Aorta (tissue), 5 donors: Measurements from ENCODE around the gene RNASEH2B. TPM values are rescaled to one million over a fixed set of nuclear protein-coding genes. Genes with fewer than 3 reads are reported as not detected.

Experiments
- ATAC-seq: fragments of 200-7000 bp; cut with Tn5 transposase; one replicate; pipeline ENCODE4 v1.9.1; 2022; ENCODE audit warnings: moderate library complexity; ENCODE audit not compliant: low FRiP score
- DNase-seq, 2 donors: peaks; one replicate each; pipeline ENCODE4 v3.0.0-alpha.2; 2020
- H3K27ac ChIP-seq, 2 donors: one replicate each; pipeline ENCODE4 v1.5.1; 2013; ENCODE audit warnings: low read length in 2 of 2, mild to moderate bottlenecking in 2 of 2, moderate library complexity in 2 of 2, control low read depth in 1 of 2, inconsistent platforms in 1 of 2, low read depth in 1 of 2
- H3K27me3 ChIP-seq, 2 donors: one replicate each; pipeline ENCODE4 v1.6.1; 2013; ENCODE audit warnings: control low read depth in 1 of 2, low read length in 1 of 2, mild to moderate bottlenecking in 1 of 2, moderate library complexity in 1 of 2; ENCODE audit not compliant: insufficient read depth in 2 of 2, control insufficient read depth in 1 of 2
- H3K36me3 ChIP-seq, 2 donors: one replicate each; pipeline ENCODE4 v1.6.1; 2013; ENCODE audit warnings: control low read depth in 1 of 2, low read length in 1 of 2, mild to moderate bottlenecking in 1 of 2; ENCODE audit not compliant: insufficient read depth in 2 of 2, control insufficient read depth in 1 of 2
- H3K4me1 ChIP-seq, 2 donors: one replicate each; pipeline ENCODE4 v1.6.1; 2013; ENCODE audit warnings: low read length in 2 of 2, control low read depth in 1 of 2, mild to moderate bottlenecking in 1 of 2, moderate library complexity in 1 of 2; ENCODE audit not compliant: insufficient read depth in 2 of 2, control insufficient read depth in 1 of 2
- H3K4me3 ChIP-seq, 2 donors: one replicate each; pipeline ENCODE4 v1.5.1; 2013; ENCODE audit warnings: low read length in 2 of 2, control low read depth in 1 of 2, mild to moderate bottlenecking in 1 of 2
- H3K9me3 ChIP-seq: one replicate; pipeline ENCODE4 v1.6.1; 2013; ENCODE audit warnings: mild to moderate bottlenecking, low read length; ENCODE audit not compliant: control insufficient read depth
- WGBS, 2 donors: extraction: QIAGEN DNeasy Blood & Tissue Kit; methylation state at CpG; one replicate each; pipeline ENCODE4 v1.1.7; 2013; 5-methylcytosine and 5-hydroxymethylcytosine counted together
- intact Hi-C, 2 donors: fragments of 100-400 bp; cut with DNase I; formaldehyde crosslinking; loops; one replicate each; pipeline versions ENCODE4 v1.14.2 to v1.15.0; 2022
- polyA plus RNA-seq, 2 donors: library from polyadenylated mRNA; stranded (reverse); fragments of 200-250 nt; gene quantifications; one replicate each; pipeline ENCODE4 v1.2.3, GENCODE V29; 2013
- total RNA-seq, 2 donors: library from RNA; stranded (reverse); fragmentation: NEBNext Ultra II Directional; extraction: Animal tissue kit (Norgen Biotek cat#: 25700); gene quantifications; one replicate each; pipeline ENCODE4 v1.2.1, GENCODE V29; 2021
- donor health status: healthy with polysubstance abuse.
- donor health status: Bipolar disorder and iron deficiency.
- donor health status: DM: no; HTN: no; CAD: no.
- donor health status: DM: no; HTN: no; CAD: no.
- donor health status: DM: yes; HTN: yes; CAD: no.

RNASEH2B gene
- total and polyA plus RNA-seq, 4 donors, result 27.7 to 72.0 (median 41.6) TPM

DNA sequence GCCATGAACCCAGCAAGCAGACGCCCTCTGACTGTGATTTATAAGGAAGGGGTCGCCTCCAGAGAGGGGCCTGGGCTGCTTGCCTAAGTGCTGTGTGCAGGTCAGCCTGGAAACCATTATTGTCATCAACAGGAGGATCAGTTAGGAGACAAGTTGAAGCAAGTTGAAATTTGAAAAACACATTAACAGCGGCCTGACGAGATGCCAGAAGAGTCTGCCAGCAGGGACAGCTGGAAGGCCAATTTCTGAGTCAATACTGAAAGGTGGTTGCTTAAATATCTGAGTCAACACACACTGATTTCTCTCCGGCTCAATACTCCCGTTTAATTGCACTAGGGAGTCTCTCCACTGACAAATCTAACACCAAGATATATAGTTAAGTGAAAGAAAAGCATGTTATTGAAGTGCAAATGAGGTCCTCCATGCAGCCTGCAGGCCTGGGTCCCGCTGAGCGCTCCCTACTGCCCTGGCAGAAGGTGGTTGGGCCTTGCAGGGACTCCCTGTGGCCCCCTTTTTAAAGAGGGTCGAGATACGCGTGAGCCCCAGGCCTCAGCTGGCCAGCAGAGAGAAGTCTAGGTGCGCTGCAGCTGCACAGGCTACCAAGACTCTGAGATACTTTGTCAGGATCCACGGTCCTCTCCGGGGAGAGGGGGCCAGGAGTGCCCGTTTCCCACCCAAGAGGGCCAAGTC lies 91.1 kb downstream of the RNASEH2B start:
- intact Hi-C loops, result no loop called here
- Histone ChIP-seq H3K27ac (no peak overlapping the region), H3K9me3 (no peaks in the 10 kb centered on the region), H3K27me3 (no peaks in the 10 kb centered on the region), H3K4me1 (peaks cover 0 to 3% of the 10 kb centered on the region in 2 donors), H3K4me3 (no peak overlapping the region), H3K36me3 (no peaks in the 10 kb centered on the region)
- ATAC-seq, result peak; percentile 34
- DNase-seq, result no peak
- 69 to 77% methylated on average over 15 of the region's 15 CpGs for WGBS, 2 donors

DNA sequence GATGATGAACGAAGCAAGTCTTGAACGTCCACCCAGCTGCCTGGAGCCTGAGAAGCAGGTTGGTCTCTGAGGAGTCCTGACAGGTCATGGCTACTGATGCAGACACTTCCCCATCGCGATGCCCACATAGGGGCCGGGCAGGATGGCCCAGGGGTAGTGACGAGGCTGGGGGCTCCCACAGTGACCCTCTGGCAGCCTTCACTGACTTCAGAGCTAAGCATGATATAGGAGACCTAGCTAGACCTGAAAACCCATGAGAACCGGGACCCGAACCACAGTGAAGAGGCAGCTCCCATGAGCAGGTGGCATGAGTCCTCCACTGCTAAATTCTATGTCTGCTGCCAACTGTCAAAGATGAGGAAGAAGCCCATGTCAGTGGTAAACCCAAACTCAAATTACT lies 91.7 kb downstream of the RNASEH2B start:
- intact Hi-C loops, result no loop called here
- ATAC-seq, result no peak
- DNase-seq, result no peak
- no peaks in the 10 kb centered on the region for H3K27me3 ChIP-seq
- no peaks in the 10 kb centered on the region for H3K9me3 ChIP-seq
- peaks cover 0 to 5% of the 10 kb centered on the region in 2 donors for H3K4me1 ChIP-seq
- no peaks in the 10 kb centered on the region for H3K36me3 ChIP-seq
- no peak overlapping the region for H3K27ac ChIP-seq
- H3K4me3 ChIP-seq, result no peak overlapping the region
- WGBS, 2 donors, result 84 to 91% methylated on average over 8 of the region's 8 CpGs

DNA sequence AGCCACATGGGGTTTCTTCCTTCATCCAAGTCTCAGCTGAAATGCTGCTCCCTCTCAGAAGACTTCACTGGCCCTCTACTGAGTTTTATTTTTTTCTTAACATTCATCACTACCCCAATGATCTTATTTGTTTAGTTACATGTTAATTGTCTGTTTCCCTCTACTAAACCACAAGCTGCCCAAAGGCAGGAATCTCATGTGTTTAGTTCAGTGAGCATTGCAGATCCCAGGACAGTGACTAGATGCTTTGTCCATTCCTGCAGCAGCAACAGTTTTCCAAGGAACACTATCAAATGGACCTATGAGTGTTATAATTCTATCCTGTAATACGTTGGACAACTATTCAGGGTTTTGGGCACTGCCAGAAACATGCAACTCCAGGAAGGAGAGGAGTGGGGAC lies 93.1 kb downstream of the RNASEH2B start:
- H3K9me3 ChIP-seq, result no peaks in the 10 kb centered on the region

DNA sequence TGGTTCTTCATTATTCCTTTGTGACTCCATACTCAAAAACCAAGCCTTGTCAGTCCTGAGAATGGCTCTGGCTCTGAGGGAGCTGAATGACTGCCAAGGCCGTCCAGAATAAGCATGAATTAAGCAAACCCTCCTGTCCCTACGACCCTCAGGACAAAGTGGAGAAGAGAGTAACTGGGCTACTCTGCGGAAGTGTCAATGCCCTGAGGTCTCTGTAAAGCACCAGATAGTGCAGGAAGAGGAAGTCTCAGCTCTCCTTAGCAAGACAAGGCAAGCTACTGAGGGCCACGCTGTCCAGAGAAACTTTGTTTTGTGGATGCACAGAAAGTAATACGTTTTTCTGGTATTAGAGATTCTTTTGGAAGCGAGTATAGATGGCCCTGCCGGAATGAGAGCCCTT lies 94.1 kb downstream of the RNASEH2B start:
- DNase-seq, result no peak
- no peak for ATAC-seq
- no peak overlapping the region for H3K4me3 ChIP-seq
- WGBS, 2 donors, result 73 to 78% methylated on average over 7 of the region's 7 CpGs
- intact Hi-C loops, result no loop called here
- H3K27ac ChIP-seq, result no peak overlapping the region
- no peaks in the 10 kb centered on the region for H3K36me3 ChIP-seq
- H3K27me3 ChIP-seq, result no peaks in the 10 kb centered on the region
- peaks cover 0 to 5% of the 10 kb centered on the region in 2 donors for H3K4me1 ChIP-seq
- H3K9me3 ChIP-seq, result no peaks in the 10 kb centered on the region

More for the DNA sequence above, 93.1 kb downstream of the RNASEH2B start:
- Histone ChIP-seq H3K27me3 (no peaks in the 10 kb centered on the region), H3K27ac (no peak overlapping the region), H3K4me1 (peaks cover 0 to 5% of the 10 kb centered on the region in 2 donors), H3K4me3 (no peak overlapping the region), H3K36me3 (no peaks in the 10 kb centered on the region)
- ATAC-seq, result no peak
- WGBS, 2 donors, result 54 to 74% methylated on average over 1 of the region's 1 CpG
- DNase-seq, result no peak
- intact Hi-C loops, result no loop called here

DNA sequence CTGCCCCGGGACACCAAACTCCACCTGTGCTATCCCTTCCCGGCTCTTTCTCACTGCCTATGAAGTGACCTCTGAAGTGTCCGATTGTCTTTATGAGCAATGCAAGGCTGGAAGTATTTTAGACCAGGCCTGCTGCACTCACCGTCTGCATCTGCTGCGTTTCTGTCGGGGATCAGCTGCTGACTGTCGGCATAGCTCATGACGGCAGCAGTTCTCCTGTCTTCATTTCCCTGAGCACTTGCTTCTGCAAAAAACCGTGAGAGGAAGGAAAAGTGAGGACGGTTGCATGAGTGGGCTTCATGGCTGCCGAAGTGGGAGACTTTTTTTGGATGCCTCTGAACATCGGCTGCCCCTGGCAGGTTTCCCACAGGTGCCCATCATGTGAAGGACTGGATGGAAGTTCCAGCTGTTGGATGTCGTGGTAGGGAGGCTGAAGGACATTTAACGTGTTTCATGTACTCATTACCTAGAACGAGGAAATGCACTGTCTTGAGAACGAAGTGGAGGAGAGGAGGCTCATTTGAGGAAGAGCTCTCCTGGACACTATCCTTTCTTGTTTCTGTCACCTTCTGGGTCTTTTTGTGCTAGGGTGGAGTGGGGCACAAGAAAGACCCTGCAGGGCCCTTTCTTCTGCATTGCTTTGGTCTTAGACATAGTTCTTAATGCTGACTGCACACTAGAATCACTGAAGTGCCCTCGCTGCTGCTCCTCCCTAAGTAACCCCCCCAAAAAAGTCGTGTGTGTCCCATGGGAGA lies 94.7 kb downstream of the RNASEH2B start:
- intact Hi-C loops, result no loop called here
- Histone ChIP-seq H3K27ac (no peak overlapping the region), H3K36me3 (no peaks in the 10 kb centered on the region), H3K9me3 (no peaks in the 10 kb centered on the region), H3K4me1 (peaks cover 0 to 5% of the 10 kb centered on the region in 2 donors), H3K4me3 (no peak overlapping the region), H3K27me3 (no peaks in the 10 kb centered on the region)
- no peak for ATAC-seq
- WGBS, 2 donors, result 84 to 89% methylated on average over 18 of the region's 18 CpGs
- no peak for DNase-seq

DNA sequence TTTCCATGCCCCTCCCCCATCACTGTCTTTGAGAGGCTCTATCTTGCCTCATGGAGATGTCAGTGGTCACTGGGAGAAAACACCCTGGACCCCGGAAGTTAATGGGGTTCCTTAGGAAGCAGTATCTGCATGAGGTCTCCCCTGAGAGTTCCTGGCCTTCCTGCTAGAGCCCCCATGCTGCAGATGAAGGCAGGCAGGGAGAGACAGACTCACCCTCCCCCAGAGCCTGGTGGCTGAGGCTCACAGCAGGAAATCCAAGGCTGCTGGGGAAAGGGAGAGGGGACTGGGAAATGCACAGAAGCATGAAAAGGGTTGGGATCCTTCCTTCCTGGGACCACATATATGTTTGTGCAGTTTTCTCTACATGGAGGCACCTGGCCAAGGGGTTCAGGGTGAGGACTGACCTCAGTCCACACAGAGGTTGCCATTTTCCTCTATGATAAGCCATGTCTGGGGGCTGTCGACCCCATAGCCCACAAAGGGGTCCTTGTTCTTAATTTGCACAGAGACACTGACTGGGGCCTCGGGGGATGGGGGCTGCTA lies 95.4 kb downstream of the RNASEH2B start:
- Histone ChIP-seq H3K9me3 (no peaks in the 10 kb centered on the region), H3K36me3 (no peaks in the 10 kb centered on the region), H3K27ac (no peak overlapping the region), H3K4me1 (peaks cover 0 to 5% of the 10 kb centered on the region in 2 donors), H3K27me3 (no peaks in the 10 kb centered on the region), H3K4me3 (no peak overlapping the region)
- intact Hi-C loops, result no loop called here
- WGBS, 2 donors, result 69 to 71% methylated on average over 3 of the region's 3 CpGs
- ATAC-seq, result no peak
- DNase-seq, result no peak

DNA sequence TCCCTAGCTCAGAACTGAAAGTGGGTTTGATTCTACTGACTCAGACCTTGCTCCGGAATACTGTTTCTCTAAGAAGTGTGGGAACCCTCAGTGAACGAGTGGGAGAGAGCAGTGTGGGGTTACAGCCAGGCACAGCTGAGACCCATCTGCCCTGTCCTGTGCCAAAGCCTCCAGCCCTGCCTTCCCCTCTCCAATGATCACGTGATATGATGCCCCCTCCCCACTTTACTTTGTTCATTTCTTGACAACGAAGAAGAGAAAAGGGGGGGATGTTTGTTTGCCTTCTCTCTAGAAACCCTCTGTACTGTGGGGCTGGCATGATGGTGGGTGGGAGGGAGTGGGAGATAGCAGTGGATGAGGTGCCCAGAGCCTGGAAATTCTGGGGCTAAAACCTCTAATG lies 96.0 kb downstream of the RNASEH2B start:
- DNase-seq (no peak), ATAC-seq (no peak)
- Histone ChIP-seq H3K27me3 (no peaks in the 10 kb centered on the region), H3K9me3 (no peaks in the 10 kb centered on the region), H3K36me3 (no peaks in the 10 kb centered on the region), H3K4me3 (no peak overlapping the region), H3K27ac (peak overlapping the region in 1 of 2 donors; percentile 87), H3K4me1 (peaks cover 0 to 5% of the 10 kb centered on the region in 2 donors)
- 79 to 83% methylated on average over 4 of the region's 4 CpGs for WGBS, 2 donors
- intact Hi-C loops, result no loop called here
